Sigmoid colon (tissue), 7 donors: Measurements from ENCODE around the gene FKBP14. TPM values are rescaled to one million over a fixed set of nuclear protein-coding genes. Genes with fewer than 3 reads are reported as not detected.

Experiments
- DNase-seq: peaks from one replicate; pipeline ENCODE4 v3.0.0-alpha.2; 2019
- H3K27ac ChIP-seq, 4 donors: fragments of 200-600 bp; sonication (generic); one replicate each; pipeline ENCODE4 v1.5.1; 2016 to 2019; ENCODE audit warnings: mild to moderate bottlenecking in 1 of 4
- H3K27me3 ChIP-seq, 3 donors: fragments of 200-600 bp; sonication (generic); one replicate each; pipeline ENCODE4 v1.5.1; 2019; ENCODE audit warnings: mild to moderate bottlenecking in 1 of 3
- H3K36me3 ChIP-seq, 4 donors: fragments of 200-600 bp; sonication (generic); one replicate each; pipeline ENCODE4 v1.5.1; 2016 to 2019
- H3K4me1 ChIP-seq, 4 donors: fragments of 200-600 bp; sonication (generic); one replicate each; pipeline ENCODE4 v1.5.1; 2017 to 2019
- H3K4me3 ChIP-seq, 4 donors: fragments of 200-600 bp; sonication (generic); one replicate each; pipeline ENCODE4 v1.5.1; 2017 to 2019; ENCODE audit warnings: mild to moderate bottlenecking in 2 of 4, moderate library complexity in 1 of 4
- H3K9me3 ChIP-seq, 4 donors: fragments of 200-600 bp in 3 of 4; sonication (generic) in 3 of 4; one replicate each; pipeline versions ENCODE4 v1.5.1 to v1.6.1; 2013 to 2019
- EP300 ChIP-seq, 4 donors: sonication (generic); formaldehyde crosslinking; IDR thresholded peaks; one replicate each; pipeline ENCODE4 v1.6.1; 2017; ENCODE audit warnings: antibody characterized with exemption in 4 of 4
- POLR2A ChIP-seq, 2 donors: fragments of 450-650 bp; IDR thresholded peaks; one replicate each; pipeline ENCODE4 v1.6.1; 2016; ENCODE audit warnings: antibody characterized with exemption in 2 of 2, mild to moderate bottlenecking in 2 of 2, moderate library complexity in 2 of 2
- POLR2AphosphoS5 ChIP-seq, 4 donors: sonication (generic); formaldehyde crosslinking; IDR thresholded peaks; one replicate each; pipeline ENCODE4 v1.6.1; 2017; ENCODE audit warnings: antibody characterized with exemption in 4 of 4
- WGBS, 2 donors: extraction: QIAGEN DNeasy Blood & Tissue Kit; methylation state at CpG; one replicate each; pipeline ENCODE4 v1.1.7; 2013; 5-methylcytosine and 5-hydroxymethylcytosine counted together
- intact Hi-C: fragments of 100-400 bp; cut with DNase I; formaldehyde crosslinking; loops from one replicate; pipeline ENCODE4 v1.15.1; 2023
- polyA plus RNA-seq, 3 donors: library from polyadenylated mRNA; stranded (reverse); fragments of 200-250 nt; gene quantifications; one replicate each; pipeline ENCODE4 v1.2.3, GENCODE V29; 2013
- total RNA-seq, 4 donors: library from RNA; depleted of rRNA; stranded (reverse); fragments of >200 nt; gene quantifications; one replicate each; pipeline ENCODE4 v1.1.0, GENCODE V29; 2016
- TF ChIP-seq, protein P1 (sequence below), 4 experiments: fragments of 450-650 bp in 3 of 4; fragments of 200-600 bp in 1 of 4; IDR thresholded peaks; one replicate each; pipeline ENCODE4 v1.5.1; 2016 to 2019; ENCODE audit warnings: antibody characterized with exemption in 4 of 4, mild to moderate bottlenecking in 3 of 4, moderate library complexity in 2 of 4
- donor health status: healthy with polysubstance abuse.
- donor health status: Bipolar disorder and iron deficiency.
- donor health status: healthy.

FKBP14 gene
- total and polyA plus RNA-seq, 7 donors = 1.8 to 11.4 (median 6.3) TPM

DNA sequence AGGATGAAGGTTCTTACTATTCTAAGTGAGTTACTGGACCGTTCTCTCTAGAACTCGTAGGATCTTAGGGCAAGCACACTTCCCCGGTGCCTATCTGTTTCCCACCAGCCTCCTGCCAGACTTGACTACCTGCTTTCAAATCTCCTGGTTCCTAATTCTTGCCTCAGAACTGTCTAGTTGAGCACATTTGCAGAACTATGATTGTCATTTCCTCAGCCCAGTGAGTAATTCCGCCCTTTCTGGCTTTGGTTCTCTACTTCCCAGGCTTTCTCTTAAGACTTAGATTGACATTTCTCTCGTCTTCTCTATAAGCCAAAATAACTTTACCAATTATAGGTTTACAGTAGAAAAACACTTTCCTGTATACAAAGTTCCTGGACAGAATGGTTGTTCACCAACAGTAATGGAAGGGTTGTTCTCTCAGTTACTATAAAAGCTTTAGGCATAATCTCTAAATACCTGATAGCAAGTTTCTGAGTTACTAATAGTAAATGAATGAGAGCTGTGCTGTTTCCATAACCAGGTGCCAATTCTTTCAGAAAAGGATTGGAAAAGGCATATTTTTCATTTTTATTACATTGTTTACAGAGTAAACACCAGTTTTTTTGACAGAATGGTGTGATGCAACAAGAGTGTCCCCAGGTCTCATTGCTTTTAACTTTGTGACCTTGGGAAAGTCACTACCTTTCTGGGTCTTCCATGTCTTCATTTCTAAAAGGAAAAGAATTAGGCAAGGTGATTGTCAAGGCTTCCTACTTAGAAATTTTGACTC is 42.8 kb upstream of the FKBP14 start:
- TF ChIP-seq, protein P1, sequence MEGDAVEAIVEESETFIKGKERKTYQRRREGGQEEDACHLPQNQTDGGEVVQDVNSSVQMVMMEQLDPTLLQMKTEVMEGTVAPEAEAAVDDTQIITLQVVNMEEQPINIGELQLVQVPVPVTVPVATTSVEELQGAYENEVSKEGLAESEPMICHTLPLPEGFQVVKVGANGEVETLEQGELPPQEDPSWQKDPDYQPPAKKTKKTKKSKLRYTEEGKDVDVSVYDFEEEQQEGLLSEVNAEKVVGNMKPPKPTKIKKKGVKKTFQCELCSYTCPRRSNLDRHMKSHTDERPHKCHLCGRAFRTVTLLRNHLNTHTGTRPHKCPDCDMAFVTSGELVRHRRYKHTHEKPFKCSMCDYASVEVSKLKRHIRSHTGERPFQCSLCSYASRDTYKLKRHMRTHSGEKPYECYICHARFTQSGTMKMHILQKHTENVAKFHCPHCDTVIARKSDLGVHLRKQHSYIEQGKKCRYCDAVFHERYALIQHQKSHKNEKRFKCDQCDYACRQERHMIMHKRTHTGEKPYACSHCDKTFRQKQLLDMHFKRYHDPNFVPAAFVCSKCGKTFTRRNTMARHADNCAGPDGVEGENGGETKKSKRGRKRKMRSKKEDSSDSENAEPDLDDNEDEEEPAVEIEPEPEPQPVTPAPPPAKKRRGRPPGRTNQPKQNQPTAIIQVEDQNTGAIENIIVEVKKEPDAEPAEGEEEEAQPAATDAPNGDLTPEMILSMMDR (IDR thresholded peaks at IDR 0.05) = no peak
- TF ChIP-seq POLR2A (IDR thresholded peaks at IDR 0.05) (no peak), EP300 (IDR thresholded peaks at IDR 0.05) (no peak), POLR2AphosphoS5 (IDR thresholded peaks at IDR 0.05) (no peak)

DNA sequence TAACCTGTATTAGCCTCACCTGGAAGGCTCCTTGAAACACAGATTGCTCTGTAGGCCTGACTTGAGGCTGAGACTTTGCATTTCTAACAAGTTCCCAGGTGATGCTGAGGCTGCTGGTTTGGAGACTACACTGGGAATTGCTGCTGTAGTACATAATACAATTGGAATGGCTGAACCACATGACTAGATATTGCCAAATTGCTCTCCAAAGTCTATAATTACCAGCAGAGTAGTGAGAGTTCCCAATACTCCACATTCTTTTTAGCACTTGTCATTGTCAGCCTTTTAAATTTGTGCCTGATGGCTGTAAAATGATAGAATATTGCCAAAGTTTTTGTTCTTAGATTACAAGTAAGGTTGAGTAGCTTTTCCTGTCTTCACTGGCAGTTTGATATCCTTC is 41.6 kb upstream of the FKBP14 start:
- no peak for TF ChIP-seq EP300 (IDR thresholded peaks at IDR 0.05)
- no peak for TF ChIP-seq POLR2A (IDR thresholded peaks at IDR 0.05)
- TF ChIP-seq, protein P1 (IDR thresholded peaks at IDR 0.05) = no peak
- TF ChIP-seq POLR2AphosphoS5 (IDR thresholded peaks at IDR 0.05) = peak in 2 of 4 donors; percentile 35 to 49
- H3K4me1 ChIP-seq = peaks cover 0 to 4% (median 2%) of the 10 kb centered on the region in 4 donors
- H3K27ac ChIP-seq = no peak overlapping the region
- no peaks in the 10 kb centered on the region for H3K27me3 ChIP-seq
- no peaks in the 10 kb centered on the region for H3K9me3 ChIP-seq
- peaks cover 0 to 35% (median 0%) of the 10 kb centered on the region in 4 donors for H3K36me3 ChIP-seq
- intact Hi-C loops = loop anchor here (10.0 kb wide), 2 partner anchors 123 to 313 kb away; no protein-coding TSS in a partner anchor
- DNase-seq = no peak
- no peak overlapping the region for H3K4me3 ChIP-seq

More for the DNA sequence above, 42.8 kb upstream of the FKBP14 start:
- DNase-seq = no peak
- intact Hi-C loops = loop anchor here (10.0 kb wide), 2 partner anchors 124 to 314 kb away; no protein-coding TSS in a partner anchor
- Histone ChIP-seq H3K4me1 (peaks cover 0 to 4% (median 2%) of the 10 kb centered on the region in 4 donors), H3K4me3 (no peak overlapping the region), H3K36me3 (peaks cover 0 to 27% (median 0%) of the 10 kb centered on the region in 4 donors), H3K27me3 (no peaks in the 10 kb centered on the region), H3K9me3 (no peaks in the 10 kb centered on the region), H3K27ac (no peak overlapping the region)
- WGBS, 2 donors = 85 to 97% methylated on average over 5 of the region's 5 CpGs

DNA sequence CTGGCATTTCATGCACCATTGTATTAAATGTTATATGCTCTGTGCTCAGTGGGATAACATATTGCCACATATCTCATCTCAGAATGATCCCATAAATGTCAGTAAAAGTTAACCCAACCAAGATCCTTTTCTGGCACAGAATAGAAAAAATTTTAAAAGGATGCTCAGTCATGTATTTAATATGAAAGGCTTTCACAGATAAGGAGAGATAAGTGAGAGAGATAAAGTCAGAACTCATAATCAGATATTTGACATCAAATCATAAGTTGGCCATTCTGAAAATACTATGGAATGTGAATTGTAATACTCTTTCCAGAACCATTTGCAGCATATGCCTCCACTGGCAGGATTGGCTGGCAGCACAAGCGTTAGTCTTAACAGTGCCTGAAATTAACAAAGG is 40.2 kb upstream of the FKBP14 start:
- no peak for DNase-seq
- Histone ChIP-seq H3K27ac (no peak overlapping the region), H3K4me3 (no peak overlapping the region), H3K4me1 (peaks cover 0 to 4% (median 2%) of the 10 kb centered on the region in 4 donors), H3K36me3 (peaks cover 0 to 32% (median 0%) of the 10 kb centered on the region in 4 donors), H3K9me3 (no peaks in the 10 kb centered on the region), H3K27me3 (no peaks in the 10 kb centered on the region)
- TF ChIP-seq EP300 (IDR thresholded peaks at IDR 0.05) = no peak
- TF ChIP-seq POLR2A (IDR thresholded peaks at IDR 0.05) = no peak
- TF ChIP-seq, protein P1 (IDR thresholded peaks at IDR 0.05) = no peak
- no peak for TF ChIP-seq POLR2AphosphoS5 (IDR thresholded peaks at IDR 0.05)
- intact Hi-C loops = loop anchor here (10.0 kb wide), 2 partner anchors 122 to 312 kb away; no protein-coding TSS in a partner anchor
- WGBS, 2 donors = 94 to 98% methylated on average over 1 of the region's 1 CpG

DNA sequence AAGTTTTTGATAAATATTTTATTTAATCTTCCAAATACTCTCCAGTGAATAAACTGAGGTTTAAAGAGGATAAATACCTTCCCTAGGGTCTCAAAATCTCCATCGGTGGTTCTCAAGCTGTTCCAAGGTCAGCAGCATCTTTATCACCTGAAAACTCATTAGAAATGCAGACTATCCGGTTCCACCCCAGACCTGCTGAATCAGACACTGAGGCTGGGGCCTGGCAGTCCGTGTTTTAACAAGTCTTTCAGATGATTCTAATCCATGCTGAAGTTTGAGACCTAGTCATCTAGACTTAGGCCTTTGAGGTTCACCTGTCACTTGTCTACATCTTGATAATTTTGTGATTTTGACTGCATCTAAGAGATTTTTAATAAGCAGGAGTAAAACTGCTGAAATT is 39.2 kb upstream of the FKBP14 start:
- H3K9me3 ChIP-seq = no peaks in the 10 kb centered on the region
- DNase-seq = no peak
- intact Hi-C loops = loop anchor here (10.0 kb wide), 2 partner anchors 121 to 311 kb away; no protein-coding TSS in a partner anchor
- H3K27ac ChIP-seq = no peak overlapping the region
- no peaks in the 10 kb centered on the region for H3K27me3 ChIP-seq
- H3K4me1 ChIP-seq = peaks cover 0 to 4% (median 2%) of the 10 kb centered on the region in 4 donors
- H3K4me3 ChIP-seq = no peak overlapping the region
- peaks cover 0 to 24% (median 0%) of the 10 kb centered on the region in 4 donors for H3K36me3 ChIP-seq
- 87% methylated on average over 3 of the region's 3 CpGs for WGBS, 2 donors
- TF ChIP-seq EP300 (IDR thresholded peaks at IDR 0.05) = no peak
- TF ChIP-seq, protein P1 (IDR thresholded peaks at IDR 0.05) = no peak
- no peak for TF ChIP-seq POLR2AphosphoS5 (IDR thresholded peaks at IDR 0.05)
- no peak for TF ChIP-seq POLR2A (IDR thresholded peaks at IDR 0.05)
